GM12874 (cell line): ENCODE data around the gene USP40.

Source experiments
- TF ChIP-seq, protein P1 (sequence below): IDR thresholded peaks from 2 replicates; pipeline ENCODE4 v1.5.1; 2011; ENCODE audit warnings: low read depth, mild to moderate bottlenecking, control low read depth, low read length, moderate library complexity; ENCODE audit not compliant: insufficient read depth

Gene USP40

DNA sequence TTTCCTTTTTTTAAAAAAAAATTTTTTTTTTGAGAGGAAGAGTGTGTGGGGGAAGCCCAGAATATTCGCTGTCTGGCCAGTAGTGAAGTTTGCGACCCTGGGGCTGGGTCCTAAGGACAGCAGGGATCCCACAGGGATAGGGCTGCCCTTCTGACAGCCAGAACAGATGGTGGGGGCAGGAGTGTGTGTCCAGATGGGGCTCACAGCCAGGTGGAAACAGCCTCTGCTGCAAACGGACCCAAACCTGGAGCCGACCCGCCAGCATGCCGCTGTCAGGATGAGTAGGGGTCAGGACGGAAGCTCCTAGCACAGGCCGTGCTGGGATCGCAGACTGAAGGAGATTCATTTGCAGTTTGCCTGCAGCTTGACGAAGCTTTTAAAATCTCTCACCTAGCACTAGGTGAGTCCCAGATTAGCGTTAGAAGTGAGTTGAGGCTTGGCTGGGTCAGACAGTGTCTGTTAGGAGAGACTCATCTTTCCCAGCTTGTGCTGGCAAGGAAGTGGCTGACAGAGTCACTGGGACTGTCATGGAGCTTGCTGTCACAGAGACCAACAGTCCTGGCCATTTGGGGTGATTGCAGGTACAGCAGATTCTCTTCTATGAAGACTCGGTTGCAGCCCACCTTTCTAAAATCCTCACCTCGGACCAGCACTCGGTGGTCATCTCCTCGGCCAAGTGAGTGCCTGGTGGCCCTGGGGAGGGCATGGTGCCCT is 118.9 kb downstream of the USP40 start:
- TF ChIP-seq, protein P1, sequence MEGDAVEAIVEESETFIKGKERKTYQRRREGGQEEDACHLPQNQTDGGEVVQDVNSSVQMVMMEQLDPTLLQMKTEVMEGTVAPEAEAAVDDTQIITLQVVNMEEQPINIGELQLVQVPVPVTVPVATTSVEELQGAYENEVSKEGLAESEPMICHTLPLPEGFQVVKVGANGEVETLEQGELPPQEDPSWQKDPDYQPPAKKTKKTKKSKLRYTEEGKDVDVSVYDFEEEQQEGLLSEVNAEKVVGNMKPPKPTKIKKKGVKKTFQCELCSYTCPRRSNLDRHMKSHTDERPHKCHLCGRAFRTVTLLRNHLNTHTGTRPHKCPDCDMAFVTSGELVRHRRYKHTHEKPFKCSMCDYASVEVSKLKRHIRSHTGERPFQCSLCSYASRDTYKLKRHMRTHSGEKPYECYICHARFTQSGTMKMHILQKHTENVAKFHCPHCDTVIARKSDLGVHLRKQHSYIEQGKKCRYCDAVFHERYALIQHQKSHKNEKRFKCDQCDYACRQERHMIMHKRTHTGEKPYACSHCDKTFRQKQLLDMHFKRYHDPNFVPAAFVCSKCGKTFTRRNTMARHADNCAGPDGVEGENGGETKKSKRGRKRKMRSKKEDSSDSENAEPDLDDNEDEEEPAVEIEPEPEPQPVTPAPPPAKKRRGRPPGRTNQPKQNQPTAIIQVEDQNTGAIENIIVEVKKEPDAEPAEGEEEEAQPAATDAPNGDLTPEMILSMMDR, result no peak

DNA sequence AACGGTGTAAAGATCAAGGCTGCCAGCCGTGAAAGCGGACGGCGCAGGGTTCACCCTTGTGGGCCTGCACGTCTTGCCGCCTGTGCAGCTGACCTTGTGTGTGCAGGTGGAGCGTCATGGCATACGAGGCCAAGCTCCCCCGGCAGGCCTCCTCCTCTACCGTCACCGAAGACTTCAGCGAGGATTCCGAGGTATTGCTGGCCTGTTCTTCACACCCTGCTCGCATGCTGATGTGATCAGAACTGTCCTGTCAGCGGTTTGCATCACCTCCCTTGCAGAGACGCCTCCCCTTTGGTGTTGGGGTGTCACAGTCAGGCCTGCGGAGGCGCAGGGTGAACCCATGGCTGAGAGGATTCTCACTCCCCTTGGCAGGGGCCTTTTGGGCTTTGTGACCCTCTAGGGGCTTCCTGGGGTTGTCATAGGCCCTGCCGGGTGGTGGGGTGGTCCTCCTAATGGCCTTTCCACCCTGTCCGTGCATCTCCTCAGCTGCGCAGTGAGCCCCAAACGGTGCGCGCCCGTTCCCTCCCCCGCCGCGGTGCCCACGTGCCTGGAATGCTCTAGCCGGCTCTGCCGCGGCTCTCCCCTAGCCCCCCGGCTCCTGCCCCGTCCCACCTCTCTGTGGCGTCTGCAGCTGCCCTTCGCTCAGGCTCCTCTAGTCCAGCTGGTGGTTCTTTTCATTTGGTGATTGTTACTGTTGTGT is 119.8 kb downstream of the USP40 start:
- TF ChIP-seq, protein P1, result no peak

DNA sequence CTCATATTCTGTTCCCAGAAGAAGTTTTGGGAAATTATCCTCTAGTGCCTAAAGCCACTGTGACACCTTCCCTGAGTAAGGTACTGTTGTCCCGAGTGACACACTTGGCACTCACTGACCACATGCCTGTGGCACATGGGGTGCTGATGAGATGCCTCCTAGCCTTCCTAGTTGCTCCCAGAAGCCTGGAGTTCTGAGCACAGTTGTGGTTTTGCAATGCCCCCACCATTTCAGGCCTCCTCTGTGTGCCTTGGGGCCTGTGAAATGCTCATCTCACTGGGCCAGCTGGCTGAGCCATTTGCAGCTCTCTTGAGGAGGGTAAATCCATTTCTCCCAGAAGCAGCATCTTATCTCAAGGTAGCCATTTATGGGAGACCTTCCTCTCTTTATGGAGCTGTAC is 120.5 kb downstream of the USP40 start:
- TF ChIP-seq, protein P1, result no peak

DNA sequence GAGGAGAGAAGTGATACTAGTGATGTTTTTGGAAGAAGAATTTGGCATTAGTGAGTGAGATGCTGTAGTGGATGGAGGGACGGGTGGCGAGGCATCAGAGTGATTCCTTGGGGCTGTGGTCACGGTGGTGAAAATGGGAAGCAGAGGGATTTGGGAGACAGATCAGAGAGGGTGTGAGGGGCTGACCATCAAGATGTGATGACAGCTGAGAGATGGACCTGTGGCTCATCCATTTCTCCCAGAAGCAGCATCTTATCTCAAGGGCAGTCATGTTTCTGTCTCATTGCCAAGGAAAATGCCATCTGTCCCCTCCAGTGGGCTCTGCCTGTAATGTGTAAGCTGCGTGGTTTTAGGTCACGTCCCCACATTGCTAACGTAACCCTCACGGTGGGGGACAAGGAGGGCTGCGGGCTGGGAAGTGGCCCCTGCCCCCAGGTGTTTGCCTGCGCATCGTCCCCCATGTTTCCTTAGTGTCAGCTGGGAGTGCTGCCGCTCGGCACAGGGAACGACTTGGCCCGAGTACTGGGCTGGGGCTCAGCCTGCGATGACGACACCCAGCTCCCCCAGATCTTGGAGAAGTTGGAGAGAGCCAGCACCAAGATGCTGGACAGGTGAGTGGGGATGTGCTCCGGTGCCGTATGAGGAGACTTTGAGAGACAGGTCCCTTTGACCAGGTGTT is 121.3 kb downstream of the USP40 start:
- TF ChIP-seq, protein P1, result no peak

DNA sequence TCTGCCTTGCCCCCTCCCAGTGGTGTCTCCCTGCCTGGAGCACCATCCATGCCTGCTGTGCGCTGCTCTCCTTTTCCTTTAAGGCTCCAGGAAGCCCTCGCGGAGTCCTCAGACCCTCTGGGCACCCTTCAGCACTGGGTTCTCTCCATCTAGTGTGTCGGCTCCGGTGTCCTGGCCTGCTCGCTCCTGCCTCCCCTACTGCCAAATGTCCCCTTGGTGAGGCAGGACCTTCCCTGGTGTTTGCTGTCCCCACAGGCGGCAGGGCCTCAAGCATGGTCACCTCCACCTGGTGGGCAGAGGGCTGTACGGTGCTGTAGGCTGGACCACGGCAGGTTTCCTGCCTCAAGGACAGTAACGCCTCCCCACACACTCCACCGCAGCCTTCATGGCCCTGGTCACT is 122.1 kb downstream of the USP40 start:
- TF ChIP-seq, protein P1, result no peak

DNA sequence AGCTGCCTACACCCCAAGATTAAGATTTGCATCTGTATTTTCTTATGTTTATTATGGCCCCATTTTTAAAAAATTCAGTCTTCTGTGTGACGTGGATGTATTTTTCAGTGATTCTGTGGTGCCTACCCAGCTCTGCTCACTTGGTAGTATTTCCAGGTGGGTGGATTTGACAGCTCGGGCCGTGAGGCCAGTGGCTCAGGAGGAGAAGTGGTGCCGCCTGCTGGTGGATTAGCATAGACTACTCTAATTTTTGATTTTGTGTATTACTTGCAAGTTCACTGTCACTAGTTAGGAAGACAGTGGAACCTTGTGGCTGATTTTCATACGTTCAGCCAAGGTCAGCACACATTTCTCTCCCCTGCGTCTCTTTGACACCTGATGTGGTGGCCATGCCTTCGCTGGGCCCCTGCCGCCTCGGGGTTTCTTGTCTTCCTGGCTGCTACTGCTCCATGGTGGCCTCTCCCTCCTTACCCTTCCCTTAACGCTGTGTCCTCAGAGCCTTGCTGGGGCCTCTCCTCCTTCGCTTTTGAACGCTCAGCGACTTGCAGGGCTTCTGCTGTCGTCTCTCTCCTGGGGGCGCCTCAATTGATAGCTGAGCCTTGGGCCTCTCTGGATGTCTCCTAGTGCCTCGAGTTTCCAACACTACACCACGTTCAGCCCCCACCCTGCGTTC is 122.9 kb downstream of the USP40 start:
- TF ChIP-seq, protein P1, result peak; percentile 76

DNA sequence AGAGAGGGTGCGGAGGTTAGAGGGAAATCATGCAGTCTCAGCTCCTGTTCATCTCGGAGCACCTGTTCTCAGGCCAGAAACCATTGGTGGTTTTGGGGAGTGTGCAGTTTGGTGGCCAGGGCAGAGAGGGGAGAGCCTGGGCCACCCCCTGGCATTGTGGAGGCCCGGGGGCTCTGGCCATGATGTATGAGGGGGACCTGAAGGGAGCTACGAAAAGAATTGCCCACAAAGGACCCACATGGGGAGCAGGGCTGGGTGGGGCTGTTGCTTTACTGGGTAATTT is 124.6 kb downstream of the USP40 start:
- TF ChIP-seq, protein P1, result no peak
